HCT116 (cell line): ENCODE results near the gene ATP2B1. TPM values are rescaled to one million over a fixed set of nuclear protein-coding genes. Genes with fewer than 3 reads are reported as not detected.

Experiments
- ATAC-seq: fragments of 200-7000 bp; cut with Tn5 transposase; 2 replicates; pipeline ENCODE4 v1.9.1; 2020; ENCODE audit warnings: mild to moderate bottlenecking, moderate library complexity
- BruUV-seq: library from RNA; stranded (reverse); fragments of 400-500 nt; replicated peaks from 2 replicates; lab custom pipeline; 2021; lab: Mats Ljungman, UMichigan
- CTCF ChIA-PET: fragments of 300-600 bp; sonication (Branson Sonifier 250); formaldehyde crosslinking; loops from one replicate; lab custom pipeline; 2021; ENCODE audit warnings: antibody characterized with exemption; lab: Charles Lee
- POLR2A ChIA-PET: fragments of 300-600, 350-600 bp; sonication (Branson Sonifier 250); formaldehyde crosslinking; loops from one replicate; lab custom pipeline; 2021; ENCODE audit warnings: antibody characterized with exemption; lab: Charles Lee
- RAD21 ChIA-PET, 2 experiments: fragments of 300-600 bp; sonication (Branson Sonifier 250); formaldehyde crosslinking; loops; one replicate each; lab custom pipeline; 2023; ENCODE audit warnings: low total read pairs in 2 of 2; ENCODE audit not compliant: uncharacterized antibody in 2 of 2, unreplicated experiment in 2 of 2, low non-redundant PET in 1 of 2; lab: Charles Lee
- DNase-seq: peaks from one replicate; pipeline ENCODE4 v3.0.0-alpha.2; 2010; ENCODE audit warnings: low read depth, low spot score
- H2AFZ ChIP-seq: fragments of 200-600 bp; shearing (Covaris generic), sonication (generic); 2 replicates; pipeline ENCODE4 v1.6.1; 2017; ENCODE audit warnings: low read depth, mixed run types, mixed read lengths, antibody characterized with exemption, low read length; ENCODE audit not compliant: poor library complexity, severe bottlenecking
- H3K27ac ChIP-seq: 2 replicates; pipeline ENCODE4 v1.5.1; 2012; ENCODE audit warnings: low read depth, low read length
- H3K27me3 ChIP-seq: fragments of 200-600 bp; sonication (generic); 2 replicates; pipeline ENCODE4 v1.6.1; 2016; ENCODE audit warnings: mixed run types, low read length, mixed read lengths; ENCODE audit not compliant: insufficient read depth
- H3K36me3 ChIP-seq, 2 experiments: fragments of 200-500 bp in 1 of 2; fragments of 200-600 bp in 1 of 2; sonication (Bioruptor generic) in 1 of 2; sonication (generic) in 1 of 2; 2 replicates each; pipeline versions ENCODE4 v1.5.1 to v1.6.1; 2014 to 2016; ENCODE audit warnings: low read length in 2 of 2, inconsistent platforms in 1 of 2, mixed read lengths in 1 of 2, mixed run types in 1 of 2; ENCODE audit not compliant: insufficient read depth in 2 of 2, control insufficient read depth in 1 of 2
- H3K4me1 ChIP-seq, 2 experiments: fragments of 200-600 bp in 1 of 2; sonication (generic) in 1 of 2; 2 replicates each; pipeline versions ENCODE4 v1.5.1 to v1.6.1; 2012 to 2017; ENCODE audit warnings: low read length in 2 of 2, inconsistent platforms in 1 of 2, mild to moderate bottlenecking in 1 of 2, mixed read lengths in 1 of 2, mixed run types in 1 of 2, moderate library complexity in 1 of 2; ENCODE audit not compliant: insufficient read depth in 2 of 2, control insufficient read depth in 1 of 2
- H3K4me2 ChIP-seq: fragments of 200-600 bp; sonication (generic); 2 replicates; pipeline ENCODE4 v1.6.1; 2017; ENCODE audit warnings: mixed run types, low read length, mixed read lengths
- H3K4me3 ChIP-seq, 2 experiments: fragments of 200-600 bp in 1 of 2; sonication (generic) in 1 of 2; replicated peaks in 1 of 2; 2 replicates each; pipeline ENCODE4 v1.5.1; 2011 to 2016; ENCODE audit warnings: low read length in 2 of 2, control low read depth in 1 of 2, low read depth in 1 of 2, mild to moderate bottlenecking in 1 of 2, mixed read lengths in 1 of 2, mixed run types in 1 of 2
- H3K79me2 ChIP-seq: fragments of 200-600 bp; sonication (generic); 2 replicates; pipeline ENCODE4 v1.6.1; 2017; ENCODE audit warnings: mild to moderate bottlenecking, mixed run types, low read length, moderate library complexity, mixed read lengths; ENCODE audit not compliant: insufficient read depth
- H3K9ac ChIP-seq: fragments of 200-600 bp; sonication (generic); 2 replicates; pipeline ENCODE4 v1.6.1; 2016; ENCODE audit warnings: low read length, mixed read lengths
- H3K9me2 ChIP-seq: fragments of 200-600 bp; sonication (generic), shearing (Covaris generic); 2 replicates; pipeline ENCODE4 v1.6.1; 2017; ENCODE audit warnings: mixed run types, mild to moderate bottlenecking, moderate library complexity; ENCODE audit not compliant: insufficient read depth
- H3K9me3 ChIP-seq, 2 experiments: fragments of 200-500 bp in 1 of 2; fragments of 200-600 bp in 1 of 2; sonication (Bioruptor generic) in 1 of 2; sonication (generic) in 1 of 2; 2 replicates each; pipeline ENCODE4 v1.6.1; 2014 to 2017; ENCODE audit warnings: low read length in 2 of 2, mixed read lengths in 2 of 2, inconsistent platforms in 1 of 2, low read depth in 1 of 2, mild to moderate bottlenecking in 1 of 2, mixed run types in 1 of 2, moderate library complexity in 1 of 2; ENCODE audit not compliant: control insufficient read depth in 1 of 2, insufficient read depth in 1 of 2
- H4K20me1 ChIP-seq: fragments of 200-600 bp; sonication (generic), shearing (Covaris generic); 2 replicates; pipeline ENCODE4 v1.6.1; 2017; ENCODE audit warnings: mixed run types, mild to moderate bottlenecking, moderate library complexity; ENCODE audit not compliant: insufficient read depth
- ATF3 ChIP-seq: IDR thresholded peaks from 2 replicates; pipeline ENCODE4 v1.6.1; 2012
- CBX3 ChIP-seq: IDR thresholded peaks from 2 replicates; pipeline ENCODE4 v1.6.1; 2012; ENCODE audit warnings: low read depth
- CTCF ChIP-seq, 3 experiments: fragments of 200-600 bp in 1 of 3; sonication (generic) in 1 of 3; IDR thresholded peaks in 2 of 3; conservative IDR thresholded peaks in 1 of 3; 2 replicates each; pipeline ENCODE4 v1.5.1; 2012 to 2017; ENCODE audit warnings: low read depth in 2 of 3, low read length in 2 of 3, antibody characterized with exemption in 1 of 3, borderline replicate concordance in 1 of 3, control low read depth in 1 of 3, mild to moderate bottlenecking in 1 of 3, mixed read lengths in 1 of 3, mixed run types in 1 of 3, moderate library complexity in 1 of 3; ENCODE audit not compliant: insufficient read depth in 1 of 3
- ELF1 ChIP-seq: IDR thresholded peaks from 2 replicates; pipeline ENCODE4 v1.6.1; 2012; ENCODE audit warnings: low read depth, borderline replicate concordance
- EZH2 ChIP-seq: fragments of 200-600 bp; sonication (generic); IDR thresholded peaks from 2 replicates; pipeline ENCODE4 v1.6.1; 2017; ENCODE audit warnings: antibody characterized with exemption, mixed run types
- EZH2phosphoT487 ChIP-seq: fragments of 200-600 bp; IDR thresholded peaks from 2 replicates; pipeline ENCODE4 v1.6.1; 2018; ENCODE audit warnings: antibody characterized with exemption, borderline replicate concordance
- FOSL1 ChIP-seq: IDR thresholded peaks from 2 replicates; pipeline ENCODE4 v1.6.1; 2012; ENCODE audit warnings: low read depth
- JUND ChIP-seq: IDR thresholded peaks from 2 replicates; pipeline ENCODE4 v1.6.1; 2012
- MAX ChIP-seq: IDR thresholded peaks from 2 replicates; pipeline ENCODE4 v1.6.1; 2012
- POLR2A ChIP-seq: IDR thresholded peaks from 2 replicates; pipeline ENCODE4 v1.7.0; 2011; ENCODE audit warnings: borderline replicate concordance; ENCODE audit not compliant: insufficient read depth, insufficient read length; ENCODE audit errors: extremely low read depth
- RAD21 ChIP-seq: IDR thresholded peaks from 2 replicates; pipeline ENCODE4 v1.6.1; 2012; ENCODE audit warnings: low read depth, mild to moderate bottlenecking
- SIN3A ChIP-seq: IDR thresholded peaks from 2 replicates; pipeline ENCODE4 v1.6.1; 2012; ENCODE audit warnings: low read depth
- SP1 ChIP-seq: IDR thresholded peaks from 2 replicates; pipeline ENCODE4 v1.6.1; 2012; ENCODE audit warnings: low read depth
- SRF ChIP-seq: IDR thresholded peaks from 2 replicates; pipeline ENCODE4 v1.6.1; 2012; ENCODE audit warnings: low read depth
- ZBTB33 ChIP-seq: IDR thresholded peaks from 2 replicates; pipeline ENCODE4 v1.6.1; 2011; ENCODE audit warnings: mild to moderate bottlenecking, low read length, moderate library complexity; ENCODE audit not compliant: insufficient replicate concordance; ENCODE audit errors: extremely low read depth
- ZNF274 ChIP-seq: fragments of 200-500 bp; sonication (Bioruptor generic); IDR thresholded peaks from 2 replicates; pipeline ENCODE4 v1.6.1; 2014; ENCODE audit warnings: mild to moderate bottlenecking, low read depth, low read length, inconsistent platforms
- intact Hi-C: fragments of 100-400 bp; cut with micrococcal nuclease; formaldehyde crosslinking; loops from 2 replicates; pipeline ENCODE4 v1.10.0; 2022
- total RNA-seq: library from RNA; stranded (reverse); gene quantifications from one replicate; pipeline ENCODE4 v1.2.1, GENCODE V29; 2021; ENCODE audit not compliant: unreplicated experiment

The ATP2B1 gene
- total RNA-seq, 1 experiment from 2014 or later: 62.4 TPM

GRCh38 chr12:89589753-89590152 is 118.9 kb downstream of the ATP2B1 start (continued):
- TF ChIP-seq RAD21 (no peak), EZH2 (no peak), FOSL1 (no peak), POLR2A (no peak), ELF1 (no peak), JUND (no peak), MAX (no peak), CTCF (IDR thresholded peaks at IDR 0.05 in 2 of 3, conservative IDR thresholded peaks at IDR 0.05 in 1 of 3; ENCODE audit: borderline replicate concordance in 1 of 3, insufficient read depth in 1 of 3, low read depth in 2 of 3, low read length in 2 of 3) (no peak)
- TF ChIP-seq, all 23 proteins: peak for 0

GRCh38 chr12:89578499-89578898 is 130.1 kb downstream of the ATP2B1 start:
- Histone ChIP-seq H3K27ac (no peak overlapping the region), H2AFZ (no peak overlapping the region), H3K4me2 (no peak overlapping the region), H3K79me2 (no peaks in the 10 kb centered on the region), H3K9me2 (no peaks in the 10 kb centered on the region), H3K9ac (no peak overlapping the region), H4K20me1 (no peaks in the 10 kb centered on the region), H3K9me3 (no peaks in the 10 kb centered on the region), H3K36me3 (no peaks in the 10 kb centered on the region), H3K27me3 (no peaks in the 10 kb centered on the region), H3K4me3 (no peak overlapping the region), H3K4me1 (peaks cover 0 to 6% of the 10 kb centered on the region in 2 experiments; a peak in 1 of 4 replicates)
- POLR2A ChIA-PET: no interaction called here
- intact Hi-C loops: no loop called here
- CTCF ChIA-PET: no interaction called here
- RAD21 ChIA-PET: no interaction called here
- DNase-seq (no peak), ATAC-seq (no peak)
- no TSS peak for BruUV-seq
- TF ChIP-seq ZNF274 (no peak), POLR2A (no peak), ATF3 (no peak), CBX3 (no peak), EZH2phosphoT487 (no peak), SRF (no peak), ZBTB33 (no peak), JUND (no peak), SP1 (no peak), SIN3A (no peak), RAD21 (no peak), CTCF (IDR thresholded peaks at IDR 0.05 in 2 of 3, conservative IDR thresholded peaks at IDR 0.05 in 1 of 3; ENCODE audit: borderline replicate concordance in 1 of 3, insufficient read depth in 1 of 3, low read depth in 2 of 3, low read length in 2 of 3) (no peak), MAX (no peak)
